ENCODE measurements around the gene ZC3H7A.

GRCh38 chr16:11735787-11736186 is 61.3 kb downstream of the ZC3H7A start:
- no peak for TF ChIP-seq RERE (CRISPR knock-in tag; IDR thresholded peaks at IDR 0.05; ENCODE audit: low read depth)
- no peak for TF ChIP-seq PRDM15 (CRISPR knock-in tag; IDR thresholded peaks at IDR 0.05)
- no peak for TF ChIP-seq GABPA (IDR thresholded peaks at IDR 0.05; ENCODE audit: low read depth, low read length)
- TF ChIP-seq GABPA (CRISPR knock-in tag; IDR thresholded peaks at IDR 0.05; ENCODE audit: low read depth): no peak
- TF ChIP-seq CTCF (CRISPR knock-in tag; IDR thresholded peaks at IDR 0.05): no peak
- TF ChIP-seq USF2 (IDR thresholded peaks at IDR 0.05; ENCODE audit: low read depth, low read length): no peak
- no peak for TF ChIP-seq USF2 (CRISPR knock-in tag; IDR thresholded peaks at IDR 0.05; ENCODE audit: borderline replicate concordance)
- no peak for TF ChIP-seq POLR2A (IDR thresholded peaks at IDR 0.05; ENCODE audit: insufficient read depth in 1 of 2, low read depth in 2 of 2, low read length in 2 of 2)
- TF ChIP-seq ESRRA (CRISPR knock-in tag; IDR thresholded peaks at IDR 0.05; ENCODE audit: low read depth): no peak
- TF ChIP-seq EP300 (IDR thresholded peaks at IDR 0.05; ENCODE audit: low read depth in 2 of 2, low read length in 2 of 2): no peak
- TF ChIP-seq EP300 (CRISPR knock-in tag; IDR thresholded peaks at IDR 0.05; ENCODE audit: borderline replicate concordance): no peak
- no peak for TF ChIP-seq EZH2 (conservative IDR thresholded peaks at IDR 0.05; ENCODE audit: low read depth, low read length)
- TF ChIP-seq RELA (CRISPR knock-in tag; IDR thresholded peaks at IDR 0.05): no peak
- TF ChIP-seq E2F5 (CRISPR knock-in tag; conservative IDR thresholded peaks at IDR 0.05): no peak
- TF ChIP-seq JUND (CRISPR knock-in tag; IDR thresholded peaks at IDR 0.05): no peak
- no peak for TF ChIP-seq E2F2 (CRISPR knock-in tag; IDR thresholded peaks at IDR 0.05; ENCODE audit: borderline replicate concordance)

Data from HepG2 (cell line).